GM21528 (cell line): ENCODE results near the gene CALCR.
"Not testable (repeated sequence)": the region's sequence is repeated elsewhere in the genome, so short reads cannot be mapped to it uniquely, and the experiment has no call there.

Source experiments
- ATAC-seq: cut with Tn5 transposase; IDR thresholded peaks from one replicate; pipeline ENCODE4 v1.9.1; 2021; ENCODE audit warnings: mild to moderate bottlenecking, moderate library complexity; ENCODE audit not compliant: unreplicated experiment, low FRiP score

The CALCR gene

DNA sequence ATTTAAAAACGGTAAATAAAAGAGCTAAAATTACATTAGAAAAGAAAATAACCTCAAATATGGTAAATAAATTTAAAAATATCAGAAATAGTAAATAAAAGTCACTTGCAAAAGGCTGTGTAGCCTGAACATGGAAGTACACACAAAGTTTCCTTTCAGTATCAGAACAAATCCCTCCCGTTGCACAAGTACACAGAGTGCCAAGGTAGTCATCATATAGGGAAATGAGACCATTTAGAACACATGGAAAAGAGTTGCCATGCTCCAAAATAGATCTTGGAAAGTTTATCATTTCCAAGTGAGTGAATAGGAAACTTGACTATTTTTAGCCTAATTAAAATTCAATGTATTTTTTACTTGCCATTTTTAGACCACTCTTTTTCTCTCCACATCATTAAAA lies 11.6 kb downstream of the CALCR start:
- ATAC-seq: no peak

DNA sequence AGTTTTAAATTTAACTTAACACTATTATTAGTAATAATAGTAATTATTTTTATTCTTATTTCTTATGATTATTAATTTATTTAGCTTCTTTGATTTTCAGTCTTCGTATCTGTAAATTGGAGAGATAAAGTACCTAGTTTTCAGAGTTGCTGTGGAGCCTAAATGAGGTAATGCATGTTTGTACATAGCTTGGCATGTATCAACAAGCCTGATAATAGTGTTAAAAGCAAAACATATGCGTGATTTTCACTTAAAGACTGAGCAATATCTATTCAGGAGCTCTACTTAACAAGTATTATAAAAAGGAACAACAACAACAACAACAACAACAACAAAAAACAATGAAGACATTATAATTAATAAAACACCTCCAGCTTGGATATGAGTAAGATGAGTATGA lies 12.4 kb downstream of the CALCR start:
- no peak for ATAC-seq

DNA sequence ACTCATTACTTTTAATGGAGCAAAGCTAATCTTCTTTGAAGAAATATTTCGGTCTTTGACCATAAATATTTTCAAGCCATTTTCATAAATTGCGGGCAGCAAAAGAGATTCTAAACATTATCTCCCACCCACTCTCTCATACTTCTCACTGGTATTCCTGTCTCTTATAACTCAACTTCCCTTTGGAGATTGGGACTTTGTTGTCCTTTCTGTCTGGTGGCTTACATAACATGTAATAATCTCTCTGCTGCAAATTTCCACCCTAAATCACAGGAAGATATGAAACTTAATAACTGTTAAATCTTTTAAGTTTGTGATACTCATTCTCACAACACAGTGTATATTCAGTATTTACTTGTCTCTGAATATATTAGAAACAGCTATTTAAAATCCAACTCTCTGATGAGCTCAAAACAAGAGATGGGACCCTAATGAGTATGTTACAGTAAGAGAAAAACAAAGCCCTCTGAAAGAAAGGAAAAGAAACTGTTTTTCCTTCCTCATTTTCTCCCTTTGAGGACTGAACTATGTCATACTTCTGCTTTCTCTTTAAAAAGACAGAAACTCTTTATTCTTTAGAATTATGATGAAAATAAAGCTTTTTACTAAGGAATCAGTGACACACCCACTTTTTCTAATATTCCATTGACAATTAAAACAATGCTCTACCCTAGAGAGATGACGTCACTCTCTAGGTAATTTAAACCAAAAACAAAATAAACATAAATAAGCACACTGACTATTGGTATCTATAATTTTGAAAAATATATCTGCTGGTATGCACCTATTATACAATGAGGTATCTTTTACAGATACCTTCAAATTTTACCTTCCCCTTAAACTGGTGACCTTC lies 14.7 kb downstream of the CALCR start:
- ATAC-seq: no peak

DNA sequence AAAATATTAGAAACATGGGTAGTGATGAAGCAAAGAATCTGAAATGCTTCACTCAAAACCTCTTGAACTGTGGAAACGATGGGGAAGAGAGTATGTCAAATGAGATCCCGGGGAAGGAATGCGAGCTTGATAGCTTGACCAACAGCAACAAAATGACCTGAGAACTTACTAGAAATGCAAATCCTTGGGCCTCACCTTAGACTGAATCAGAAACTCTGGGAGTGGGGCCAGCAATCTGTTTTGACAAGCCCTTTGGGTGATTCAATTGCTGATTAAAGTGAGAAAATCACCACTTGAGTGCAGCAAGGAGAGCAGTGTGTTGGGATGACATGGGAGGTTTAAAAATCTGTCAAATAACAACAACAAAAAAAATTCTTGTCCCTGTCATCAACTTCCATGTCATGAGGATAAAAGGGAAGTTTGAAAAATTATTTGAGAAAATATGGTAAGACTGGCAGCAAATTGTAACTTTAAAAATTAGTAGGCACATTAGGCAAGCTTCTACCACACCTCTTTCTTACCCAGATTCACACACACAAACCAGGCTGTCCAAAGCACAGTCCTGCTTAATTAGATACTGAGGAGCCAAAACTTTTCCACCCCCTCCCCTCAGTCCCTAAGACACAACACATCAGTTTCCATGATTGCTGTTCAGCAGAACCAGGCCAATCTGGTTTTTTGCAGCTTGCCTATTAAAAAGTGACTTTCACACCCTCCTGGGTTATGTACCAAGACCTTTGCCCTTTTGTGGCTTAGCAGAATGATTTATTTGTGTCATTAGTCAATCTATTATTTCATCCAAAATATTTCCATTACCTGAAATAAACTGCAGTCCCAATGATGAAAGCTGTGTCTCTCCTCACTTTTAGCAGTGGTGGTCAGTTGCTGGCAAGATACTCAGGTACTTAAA lies 15.6 kb downstream of the CALCR start:
- ATAC-seq: no peak

DNA sequence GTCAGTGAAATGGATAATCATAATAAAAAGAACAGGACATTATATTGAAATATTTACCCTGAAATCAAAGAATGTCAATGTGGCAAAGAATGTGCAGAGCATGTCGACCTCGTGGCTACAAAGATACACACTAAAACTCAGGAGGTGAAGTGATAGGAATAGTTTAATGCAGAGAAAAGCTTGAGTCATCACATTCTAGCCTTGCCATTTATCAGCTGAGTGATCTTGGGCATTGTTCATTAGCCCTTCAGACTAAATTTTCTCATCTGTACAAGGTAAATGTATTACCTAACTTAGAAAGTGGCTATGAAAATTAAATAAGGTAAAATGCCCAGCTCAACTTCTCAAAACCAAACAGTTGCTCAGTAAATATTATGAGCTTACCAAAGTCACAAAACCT lies 22.6 kb downstream of the CALCR start:
- ATAC-seq: no peak

DNA sequence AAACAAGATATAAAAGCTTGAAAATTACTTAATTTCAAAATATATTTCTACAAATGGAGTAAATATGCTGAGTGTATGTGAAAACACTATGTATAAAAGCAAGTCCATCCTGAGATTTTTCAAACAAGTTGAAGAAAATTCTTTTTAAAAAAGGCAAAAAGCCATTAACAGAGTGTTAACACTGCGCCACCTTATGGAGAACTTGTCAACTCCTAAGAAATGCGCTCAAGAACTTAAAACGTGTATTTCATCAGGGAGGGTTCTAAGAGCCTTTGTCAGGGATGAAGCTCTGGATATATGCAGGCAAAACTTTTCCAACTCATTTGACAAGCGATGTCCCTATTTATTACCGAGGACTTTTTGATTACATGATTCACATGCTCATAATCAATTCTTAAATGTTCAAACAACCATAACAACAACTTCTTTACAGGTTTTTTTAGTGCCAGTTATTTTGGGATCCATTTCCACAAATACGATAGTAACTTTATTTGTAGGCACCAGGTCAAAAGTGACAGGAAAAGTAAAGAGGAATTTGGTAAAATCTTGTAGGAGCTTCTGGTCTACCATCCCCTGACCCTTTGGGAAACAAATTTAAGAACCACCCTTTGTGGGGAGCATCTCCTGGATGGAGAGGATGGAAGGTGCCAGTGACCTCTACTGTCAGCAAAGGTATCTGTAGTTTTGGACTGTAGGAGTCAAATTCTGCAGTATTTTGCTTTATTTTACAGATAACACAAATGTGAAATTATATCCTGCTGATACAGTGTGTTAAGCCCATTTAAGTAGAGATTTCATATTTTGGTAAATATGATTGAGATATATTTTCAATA lies 23.2 kb downstream of the CALCR start:
- no peak for ATAC-seq

DNA sequence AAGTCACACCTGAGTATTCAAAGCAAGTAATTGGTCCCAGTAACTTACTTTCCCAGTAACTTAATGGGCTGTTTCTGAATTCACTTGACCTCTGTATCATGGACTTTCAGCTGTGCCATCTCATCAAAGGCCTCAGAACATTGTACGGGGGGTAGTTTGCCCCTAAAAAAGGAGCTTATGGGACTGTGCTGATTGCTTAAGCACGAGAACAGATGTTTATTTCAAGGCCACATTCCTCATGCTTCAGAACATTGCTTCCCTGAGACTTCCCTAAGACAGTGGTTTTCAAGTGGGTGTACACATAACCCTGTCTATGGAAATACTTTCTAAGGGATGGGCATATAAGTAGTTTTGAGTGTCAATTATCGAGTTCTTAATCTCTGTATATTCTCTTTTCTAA lies 26.8 kb downstream of the CALCR start:
- no peak for ATAC-seq

DNA sequence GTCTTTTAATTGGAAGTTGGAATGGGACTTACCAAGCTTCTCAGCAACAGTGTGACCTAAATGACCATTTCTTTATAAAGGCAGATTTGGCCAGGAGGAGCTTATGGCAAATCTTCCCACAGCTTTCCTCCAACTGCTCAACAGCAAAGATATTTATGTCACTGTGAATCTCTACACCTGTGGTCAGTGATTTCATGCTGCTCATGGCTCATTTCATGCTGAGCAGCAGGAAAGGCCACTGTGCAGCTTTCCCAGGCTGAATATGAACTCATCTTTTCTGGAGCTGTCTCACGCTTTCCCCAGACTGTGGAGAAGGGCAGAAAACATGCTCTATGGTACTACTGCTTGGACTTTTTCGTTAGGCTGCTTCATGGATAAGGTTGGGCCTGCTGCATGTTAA lies 29.8 kb downstream of the CALCR start:
- ATAC-seq: no peak

DNA sequence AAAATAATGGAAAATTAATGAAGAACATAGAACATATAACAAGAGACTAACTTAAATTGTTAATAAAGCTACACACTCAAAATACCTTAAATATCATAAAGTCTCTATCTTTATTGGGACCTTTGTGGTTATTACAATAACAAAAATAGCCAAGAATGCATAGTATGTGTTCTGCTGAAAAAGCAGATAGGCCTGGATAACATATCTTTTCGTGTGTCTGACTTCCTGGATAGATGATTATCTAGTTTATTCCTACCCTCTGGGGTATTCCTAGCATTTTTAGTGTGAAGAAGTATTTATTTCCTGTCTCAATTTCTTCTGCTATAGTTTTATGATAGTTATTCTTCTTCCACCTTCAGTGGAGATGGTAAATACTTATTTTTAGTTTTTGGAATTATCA lies 36.5 kb downstream of the CALCR start:
- no peak for ATAC-seq

DNA sequence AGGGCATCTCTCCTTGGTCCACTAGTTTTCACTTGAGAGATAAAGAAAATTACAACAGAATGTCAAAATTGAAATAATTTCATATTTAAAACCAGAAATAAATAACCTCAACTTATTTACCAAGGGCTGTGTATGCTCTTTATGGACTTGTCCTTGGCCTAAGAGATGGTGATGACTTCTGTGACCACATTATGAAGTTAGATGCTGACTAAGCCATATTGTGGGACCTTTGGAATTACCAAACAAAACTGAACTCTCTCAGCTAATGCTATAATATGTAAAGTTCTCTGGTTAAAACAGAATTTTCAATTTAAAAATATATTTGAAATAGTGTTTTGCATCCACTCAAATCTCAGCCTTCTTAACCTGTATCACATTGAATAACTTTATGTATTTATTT lies 38.9 kb downstream of the CALCR start:
- no peak for ATAC-seq

DNA sequence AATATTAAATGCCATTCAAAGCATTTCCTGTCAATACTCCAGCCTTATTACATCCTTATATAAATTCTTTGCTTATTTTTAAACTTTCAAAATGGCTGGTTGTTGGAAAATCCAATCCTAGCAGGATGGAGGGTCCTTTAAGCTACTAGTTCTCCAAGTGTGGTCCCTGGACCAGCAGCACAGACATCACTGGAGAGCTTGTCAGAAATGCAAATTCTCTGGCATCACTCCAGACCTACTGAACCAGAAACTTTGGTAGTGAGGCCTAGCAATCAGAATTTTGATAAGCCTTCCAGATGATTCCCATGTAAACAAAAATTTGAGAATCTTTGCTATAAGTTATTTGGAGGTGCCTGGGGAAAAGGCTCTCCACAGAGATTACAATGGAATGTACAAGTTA lies 43.8 kb downstream of the CALCR start:
- no peak for ATAC-seq

DNA sequence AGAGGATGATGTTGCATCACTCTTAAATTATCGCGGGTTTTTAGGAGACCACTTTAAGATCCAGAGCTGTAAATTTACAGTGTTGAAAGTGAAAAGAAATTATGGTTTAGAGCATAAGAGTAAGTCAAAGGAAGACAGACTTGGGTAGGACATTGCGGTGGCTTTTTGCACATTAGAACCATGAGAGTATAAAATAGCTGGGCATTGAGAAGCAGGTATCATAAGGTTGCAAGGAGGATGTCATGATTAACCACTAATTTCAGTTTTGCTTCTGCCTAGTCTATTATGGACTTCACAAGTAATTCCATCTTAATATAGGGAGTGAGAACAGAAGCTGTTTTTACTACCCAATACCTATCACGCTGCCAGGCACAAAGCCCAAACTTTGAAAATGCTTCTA lies 57.7 kb downstream of the CALCR start:
- no peak for ATAC-seq

DNA sequence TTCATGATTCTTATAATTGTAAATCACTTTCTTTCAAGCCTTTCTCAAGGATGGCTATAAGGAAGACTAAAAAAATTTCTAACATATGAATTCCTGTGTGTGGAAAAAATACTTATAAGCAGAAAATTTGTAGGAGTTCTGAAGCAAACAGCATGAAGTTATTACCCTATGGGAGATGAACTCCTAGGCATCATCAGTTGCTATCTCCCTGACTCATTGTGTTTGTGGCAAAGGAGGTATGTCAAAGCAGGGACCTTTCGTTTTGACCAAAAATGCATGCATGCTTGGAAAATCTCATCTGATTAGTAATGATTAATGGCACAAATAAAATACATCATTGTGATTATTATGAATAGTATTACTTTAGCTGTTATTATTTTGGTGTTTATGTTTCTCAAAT lies 59.4 kb downstream of the CALCR start:
- ATAC-seq: no peak

DNA sequence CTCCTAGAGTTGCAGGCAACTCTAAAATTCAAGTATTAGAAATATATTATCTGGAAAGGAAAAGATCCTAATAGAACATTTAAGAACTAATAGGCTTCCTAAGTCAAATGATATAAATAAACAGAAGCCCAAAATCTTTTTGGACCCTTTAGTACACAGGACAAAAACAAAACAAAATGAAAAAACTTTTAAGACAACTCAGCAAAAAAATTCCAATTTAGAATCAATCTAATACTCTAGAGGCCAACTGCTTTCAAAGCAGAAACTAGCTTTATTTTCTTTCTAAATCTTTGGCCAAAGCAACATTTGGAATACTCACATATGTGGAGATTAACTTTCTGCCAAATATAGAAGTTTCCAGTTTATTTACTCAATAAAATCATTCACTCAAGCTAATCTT lies 65.2 kb downstream of the CALCR start:
- no peak for ATAC-seq

DNA sequence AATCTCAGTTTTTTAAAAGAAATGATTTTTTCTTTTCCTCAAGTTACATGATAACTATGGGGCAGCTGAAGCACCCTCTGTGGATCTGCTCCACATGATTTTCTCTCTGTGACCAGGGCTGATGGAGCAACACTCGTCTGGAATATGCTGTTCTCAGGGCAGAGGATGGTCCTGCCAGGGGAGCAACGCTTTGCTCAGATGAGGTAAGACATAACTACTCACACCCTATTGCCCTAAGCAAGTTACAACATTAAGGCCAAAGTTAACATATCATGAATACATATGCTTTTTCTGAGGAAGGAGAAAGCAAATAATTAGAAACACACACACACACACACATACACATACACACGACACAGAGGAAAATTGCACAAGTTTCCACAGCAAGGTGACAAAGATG lies 71.4 kb downstream of the CALCR start:
- no peak for ATAC-seq

DNA sequence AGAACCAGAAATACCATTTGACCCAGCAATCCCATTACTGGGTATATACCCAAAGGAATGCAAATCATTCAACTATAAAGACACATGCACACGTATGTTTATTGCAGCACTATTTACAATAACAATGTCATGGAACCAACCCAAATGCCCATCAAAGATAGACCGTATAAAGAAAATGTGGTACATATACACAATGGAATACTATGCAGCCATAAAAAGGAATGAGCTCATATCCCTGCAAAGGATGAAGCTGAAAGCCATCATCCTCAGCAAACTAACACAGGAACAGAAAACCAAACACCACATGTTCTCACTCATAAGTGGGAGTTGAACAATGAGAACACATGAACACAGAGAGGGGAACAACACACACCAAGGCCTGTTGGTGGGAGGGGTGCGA lies 82.7 kb downstream of the CALCR start:
- ATAC-seq: not testable (repeated sequence)

DNA sequence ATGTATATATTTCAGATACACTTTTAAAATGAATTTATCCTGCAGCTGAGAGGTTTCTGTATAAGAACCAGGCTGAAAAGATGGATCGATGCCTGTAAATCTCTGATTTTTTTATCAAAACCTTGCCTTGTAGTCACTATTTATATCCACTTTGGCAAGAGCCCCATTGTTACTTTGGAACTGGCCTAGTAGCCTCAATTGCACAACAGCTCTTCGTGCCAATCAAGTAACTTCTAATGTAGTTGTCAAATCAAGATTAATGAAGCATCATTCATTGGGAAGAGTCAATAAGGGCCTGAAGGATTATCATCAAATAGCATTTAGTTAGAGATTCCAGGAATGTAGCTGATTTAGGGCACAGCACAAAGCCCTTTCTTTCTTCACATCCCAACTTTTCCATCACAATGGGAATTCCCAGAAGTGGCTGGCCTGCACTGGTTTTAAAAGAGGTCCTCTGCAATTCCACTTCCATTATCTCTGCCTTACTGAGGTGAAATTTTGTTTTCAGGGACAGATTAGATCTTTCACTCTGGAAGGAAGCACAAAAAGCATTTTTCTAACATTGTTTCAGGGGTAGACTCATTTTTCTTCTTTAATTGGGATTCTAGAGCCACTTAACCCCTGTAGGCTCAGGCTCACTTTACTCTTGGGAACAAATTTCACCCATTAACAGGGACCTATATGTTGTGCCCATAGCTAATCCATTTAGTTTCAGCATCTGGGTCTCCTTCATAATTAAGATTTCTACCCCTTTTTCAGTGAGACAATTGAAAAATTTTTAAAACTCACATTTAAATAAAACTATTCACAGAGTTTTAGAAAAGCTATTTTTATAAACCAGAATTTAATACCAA lies 97.8 kb downstream of the CALCR start:
- ATAC-seq: no peak

DNA sequence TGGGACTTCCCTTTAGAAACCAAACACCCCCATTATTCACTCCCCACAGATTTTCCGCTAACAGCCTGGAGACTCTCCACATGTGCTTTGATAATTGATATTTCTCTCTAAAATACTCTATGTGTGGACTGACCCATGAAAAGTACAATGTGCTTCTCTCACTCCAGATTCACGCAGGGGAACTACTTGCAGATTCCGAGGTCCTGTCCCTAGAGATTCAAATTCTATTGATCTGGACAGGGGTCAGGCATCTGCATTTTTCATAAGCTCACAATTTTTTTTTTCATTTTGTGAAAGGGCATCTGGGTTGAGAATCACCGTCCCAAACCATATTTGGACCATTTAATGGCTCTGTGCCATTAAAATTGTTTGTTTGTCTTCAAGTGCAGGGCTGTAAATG lies 98.7 kb downstream of the CALCR start:
- ATAC-seq: no peak

DNA sequence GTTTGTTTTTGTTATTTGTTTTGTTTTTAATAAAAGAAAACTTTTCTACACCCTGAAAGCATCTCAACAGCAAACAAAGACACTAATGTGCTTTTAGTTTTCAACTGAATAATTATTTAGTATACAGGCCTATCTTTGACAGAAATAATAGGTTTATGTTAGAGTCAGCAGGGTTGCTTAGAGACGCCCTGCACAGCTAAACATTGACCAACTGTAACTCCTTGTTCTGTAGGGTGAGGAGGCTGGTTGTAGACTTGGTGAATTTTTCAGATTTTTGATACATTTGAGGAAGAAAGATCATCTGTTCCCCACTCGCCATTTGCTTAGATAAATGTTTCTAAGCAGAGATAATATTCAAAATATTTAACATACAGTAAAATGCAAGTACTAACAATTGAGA lies 103.1 kb downstream of the CALCR start:
- ATAC-seq: no peak

DNA sequence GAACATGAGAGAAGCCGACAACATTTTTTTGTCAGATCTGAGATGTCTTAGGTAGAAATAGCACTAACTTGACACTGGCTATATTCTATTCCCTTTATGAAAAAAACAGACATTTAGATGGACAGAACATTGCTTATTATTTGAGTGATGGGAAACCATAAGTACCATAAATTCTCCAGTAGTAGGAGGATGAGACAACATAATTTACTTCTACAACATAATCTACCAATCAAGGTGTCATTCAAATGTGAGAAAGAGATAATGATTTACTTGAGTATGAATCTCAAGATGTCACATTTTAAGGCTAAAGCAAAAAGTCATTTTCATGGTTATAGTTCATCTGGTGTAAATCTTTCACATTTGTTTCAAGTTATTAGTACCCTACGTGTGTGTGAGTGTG lies 110.8 kb downstream of the CALCR start:
- ATAC-seq: no peak
